HCT116 (cell line): ENCODE results near the gene UBAP2L. TPM values are rescaled to one million over a fixed set of nuclear protein-coding genes. Genes with fewer than 3 reads are reported as not detected.

Experiments
- ATAC-seq: fragments of 200-7000 bp; cut with Tn5 transposase; 2 replicates; pipeline ENCODE4 v1.9.1; 2020; ENCODE audit warnings: mild to moderate bottlenecking, moderate library complexity
- BruUV-seq: library from RNA; stranded (reverse); fragments of 400-500 nt; replicated peaks from 2 replicates; lab custom pipeline; 2021; lab: Mats Ljungman, UMichigan
- CTCF ChIA-PET: fragments of 300-600 bp; sonication (Branson Sonifier 250); formaldehyde crosslinking; loops from one replicate; lab custom pipeline; 2021; ENCODE audit warnings: antibody characterized with exemption; lab: Charles Lee
- POLR2A ChIA-PET: fragments of 300-600, 350-600 bp; sonication (Branson Sonifier 250); formaldehyde crosslinking; loops from one replicate; lab custom pipeline; 2021; ENCODE audit warnings: antibody characterized with exemption; lab: Charles Lee
- RAD21 ChIA-PET, 2 experiments: fragments of 300-600 bp; sonication (Branson Sonifier 250); formaldehyde crosslinking; loops; one replicate each; lab custom pipeline; 2023; ENCODE audit warnings: low total read pairs in 2 of 2; ENCODE audit not compliant: uncharacterized antibody in 2 of 2, unreplicated experiment in 2 of 2, low non-redundant PET in 1 of 2; lab: Charles Lee
- DNase-seq: peaks from one replicate; pipeline ENCODE4 v3.0.0-alpha.2; 2010; ENCODE audit warnings: low read depth, low spot score
- H2AFZ ChIP-seq: fragments of 200-600 bp; shearing (Covaris generic), sonication (generic); 2 replicates; pipeline ENCODE4 v1.6.1; 2017; ENCODE audit warnings: low read depth, mixed run types, mixed read lengths, antibody characterized with exemption, low read length; ENCODE audit not compliant: poor library complexity, severe bottlenecking
- H3K27ac ChIP-seq: 2 replicates; pipeline ENCODE4 v1.5.1; 2012; ENCODE audit warnings: low read depth, low read length
- H3K27me3 ChIP-seq: fragments of 200-600 bp; sonication (generic); 2 replicates; pipeline ENCODE4 v1.6.1; 2016; ENCODE audit warnings: mixed run types, low read length, mixed read lengths; ENCODE audit not compliant: insufficient read depth
- H3K36me3 ChIP-seq, 2 experiments: fragments of 200-500 bp in 1 of 2; fragments of 200-600 bp in 1 of 2; sonication (Bioruptor generic) in 1 of 2; sonication (generic) in 1 of 2; 2 replicates each; pipeline versions ENCODE4 v1.5.1 to v1.6.1; 2014 to 2016; ENCODE audit warnings: low read length in 2 of 2, inconsistent platforms in 1 of 2, mixed read lengths in 1 of 2, mixed run types in 1 of 2; ENCODE audit not compliant: insufficient read depth in 2 of 2, control insufficient read depth in 1 of 2
- H3K4me1 ChIP-seq, 2 experiments: fragments of 200-600 bp in 1 of 2; sonication (generic) in 1 of 2; 2 replicates each; pipeline versions ENCODE4 v1.5.1 to v1.6.1; 2012 to 2017; ENCODE audit warnings: low read length in 2 of 2, inconsistent platforms in 1 of 2, mild to moderate bottlenecking in 1 of 2, mixed read lengths in 1 of 2, mixed run types in 1 of 2, moderate library complexity in 1 of 2; ENCODE audit not compliant: insufficient read depth in 2 of 2, control insufficient read depth in 1 of 2
- H3K4me2 ChIP-seq: fragments of 200-600 bp; sonication (generic); 2 replicates; pipeline ENCODE4 v1.6.1; 2017; ENCODE audit warnings: mixed run types, low read length, mixed read lengths
- H3K4me3 ChIP-seq, 2 experiments: fragments of 200-600 bp in 1 of 2; sonication (generic) in 1 of 2; replicated peaks in 1 of 2; 2 replicates each; pipeline ENCODE4 v1.5.1; 2011 to 2016; ENCODE audit warnings: low read length in 2 of 2, control low read depth in 1 of 2, low read depth in 1 of 2, mild to moderate bottlenecking in 1 of 2, mixed read lengths in 1 of 2, mixed run types in 1 of 2
- H3K79me2 ChIP-seq: fragments of 200-600 bp; sonication (generic); 2 replicates; pipeline ENCODE4 v1.6.1; 2017; ENCODE audit warnings: mild to moderate bottlenecking, mixed run types, low read length, moderate library complexity, mixed read lengths; ENCODE audit not compliant: insufficient read depth
- H3K9ac ChIP-seq: fragments of 200-600 bp; sonication (generic); 2 replicates; pipeline ENCODE4 v1.6.1; 2016; ENCODE audit warnings: low read length, mixed read lengths
- H3K9me2 ChIP-seq: fragments of 200-600 bp; sonication (generic), shearing (Covaris generic); 2 replicates; pipeline ENCODE4 v1.6.1; 2017; ENCODE audit warnings: mixed run types, mild to moderate bottlenecking, moderate library complexity; ENCODE audit not compliant: insufficient read depth
- H3K9me3 ChIP-seq, 2 experiments: fragments of 200-500 bp in 1 of 2; fragments of 200-600 bp in 1 of 2; sonication (Bioruptor generic) in 1 of 2; sonication (generic) in 1 of 2; 2 replicates each; pipeline ENCODE4 v1.6.1; 2014 to 2017; ENCODE audit warnings: low read length in 2 of 2, mixed read lengths in 2 of 2, inconsistent platforms in 1 of 2, low read depth in 1 of 2, mild to moderate bottlenecking in 1 of 2, mixed run types in 1 of 2, moderate library complexity in 1 of 2; ENCODE audit not compliant: control insufficient read depth in 1 of 2, insufficient read depth in 1 of 2
- H4K20me1 ChIP-seq: fragments of 200-600 bp; sonication (generic), shearing (Covaris generic); 2 replicates; pipeline ENCODE4 v1.6.1; 2017; ENCODE audit warnings: mixed run types, mild to moderate bottlenecking, moderate library complexity; ENCODE audit not compliant: insufficient read depth
- ATF3 ChIP-seq: IDR thresholded peaks from 2 replicates; pipeline ENCODE4 v1.6.1; 2012
- CEBPB ChIP-seq: IDR thresholded peaks from 2 replicates; pipeline ENCODE4 v1.6.1; 2012; ENCODE audit warnings: low read depth
- CTCF ChIP-seq, 3 experiments: fragments of 200-600 bp in 1 of 3; sonication (generic) in 1 of 3; IDR thresholded peaks in 2 of 3; conservative IDR thresholded peaks in 1 of 3; 2 replicates each; pipeline ENCODE4 v1.5.1; 2012 to 2017; ENCODE audit warnings: low read depth in 2 of 3, low read length in 2 of 3, antibody characterized with exemption in 1 of 3, borderline replicate concordance in 1 of 3, control low read depth in 1 of 3, mild to moderate bottlenecking in 1 of 3, mixed read lengths in 1 of 3, mixed run types in 1 of 3, moderate library complexity in 1 of 3; ENCODE audit not compliant: insufficient read depth in 1 of 3
- EGR1 ChIP-seq: IDR thresholded peaks from 2 replicates; pipeline ENCODE4 v1.6.1; 2012; ENCODE audit warnings: low read depth
- EZH2phosphoT487 ChIP-seq: fragments of 200-600 bp; IDR thresholded peaks from 2 replicates; pipeline ENCODE4 v1.6.1; 2018; ENCODE audit warnings: antibody characterized with exemption, borderline replicate concordance
- JUND ChIP-seq: IDR thresholded peaks from 2 replicates; pipeline ENCODE4 v1.6.1; 2012
- MAX ChIP-seq: IDR thresholded peaks from 2 replicates; pipeline ENCODE4 v1.6.1; 2012
- POLR2AphosphoS5 ChIP-seq: IDR thresholded peaks from 2 replicates; pipeline ENCODE4 v1.6.1; 2011; ENCODE audit warnings: mild to moderate bottlenecking, low read depth, low read length, moderate library complexity
- RAD21 ChIP-seq: IDR thresholded peaks from 2 replicates; pipeline ENCODE4 v1.6.1; 2012; ENCODE audit warnings: low read depth, mild to moderate bottlenecking
- REST ChIP-seq: IDR thresholded peaks from 2 replicates; pipeline ENCODE4 v1.6.1; 2012; ENCODE audit warnings: low read depth
- SIN3A ChIP-seq: IDR thresholded peaks from 2 replicates; pipeline ENCODE4 v1.6.1; 2012; ENCODE audit warnings: low read depth
- SRF ChIP-seq: IDR thresholded peaks from 2 replicates; pipeline ENCODE4 v1.6.1; 2012; ENCODE audit warnings: low read depth
- YY1 ChIP-seq: IDR thresholded peaks from 2 replicates; pipeline ENCODE4 v1.6.1; 2011; ENCODE audit warnings: low read length, low read depth, moderate library complexity, mild to moderate bottlenecking; ENCODE audit not compliant: insufficient replicate concordance; ENCODE audit errors: extremely low read depth
- ZNF274 ChIP-seq: fragments of 200-500 bp; sonication (Bioruptor generic); IDR thresholded peaks from 2 replicates; pipeline ENCODE4 v1.6.1; 2014; ENCODE audit warnings: mild to moderate bottlenecking, low read depth, low read length, inconsistent platforms
- intact Hi-C: fragments of 100-400 bp; cut with micrococcal nuclease; formaldehyde crosslinking; loops from 2 replicates; pipeline ENCODE4 v1.10.0; 2022
- total RNA-seq: library from RNA; stranded (reverse); gene quantifications from one replicate; pipeline ENCODE4 v1.2.1, GENCODE V29; 2021; ENCODE audit not compliant: unreplicated experiment

Gene UBAP2L
- total RNA-seq, 1 experiment from 2014 or later, result 189 TPM

- TF ChIP-seq JUND (no peak), EZH2phosphoT487 (no peak), CTCF (IDR thresholded peaks at IDR 0.05 in 2 of 3, conservative IDR thresholded peaks at IDR 0.05 in 1 of 3; ENCODE audit: borderline replicate concordance in 1 of 3, insufficient read depth in 1 of 3, low read depth in 2 of 3, low read length in 2 of 3) (no peak), YY1 (no peak), SRF (no peak), EGR1 (no peak), RAD21 (no peak), SIN3A (no peak), CEBPB (no peak), MAX (no peak), POLR2AphosphoS5 (no peak), ATF3 (no peak), REST (no peak), ZNF274 (no peak)
- ChIA-PET CTCF (no interaction called here), RAD21 (no interaction called here), POLR2A (no interaction called here)
- H3K27ac ChIP-seq, result no peak overlapping the region
- H3K79me2 ChIP-seq, result peaks cover 92% of the 10 kb centered on the region
- H2AFZ ChIP-seq, result no peak overlapping the region
- peaks cover 55% of the 10 kb centered on the region; the same call in 1 of the 2 replicates for H4K20me1 ChIP-seq
- H3K4me1 ChIP-seq, result peaks cover 10 to 21% of the 10 kb centered on the region in 2 experiments
- H3K9ac ChIP-seq, result no peak overlapping the region
- peaks cover 43 to 66% of the 10 kb centered on the region in 2 experiments for H3K36me3 ChIP-seq
- H3K4me3 ChIP-seq, result no peak overlapping the region
- BruUV-seq, result no TSS peak
- H3K27me3 ChIP-seq, result no peaks in the 10 kb centered on the region
- ATAC-seq (no peak), DNase-seq (no peak)
- no peak overlapping the region for H3K4me2 ChIP-seq
- intact Hi-C loops, result no loop called here
- no peaks in the 10 kb centered on the region for H3K9me3 ChIP-seq
- no peaks in the 10 kb centered on the region for H3K9me2 ChIP-seq
Measured at GRCh38 chr1:154176337-154176736, 44.4 kb upstream of the UBAP2L start.
